SK-N-SH treated with all-trans-retinoic acid at 6 μM for 48 hours (cell line): ENCODE results near the gene SNX15.

Source experiments
- ATAC-seq: fragments of 200-7000 bp; cut with Tn5 transposase; 3 replicates; pipeline ENCODE4 v1.9.1; 2020; ENCODE audit warnings: mild to moderate bottlenecking, moderate library complexity
- BACH2 ChIP-seq: fragments of 250-450 bp; sonication (Bioruptor Pico); IDR thresholded peaks from 2 replicates; pipeline ENCODE4 v1.9.0; 2021; ENCODE audit warnings: mild to moderate bottlenecking, borderline replicate concordance
- CSDC2 ChIP-seq: fragments of 250-450 bp; sonication (Bioruptor Pico); IDR thresholded peaks from 2 replicates; pipeline ENCODE4 v1.5.0; 2020; ENCODE audit warnings: mild to moderate bottlenecking, moderate library complexity
- ESRRG ChIP-seq: fragments of 250-450 bp; sonication (Bioruptor Pico); IDR thresholded peaks from 2 replicates; pipeline ENCODE4 v1.6.1; 2021; ENCODE audit warnings: mild to moderate bottlenecking
- ISL1 ChIP-seq: fragments of 250-450 bp; sonication (Bioruptor Pico); IDR thresholded peaks from 2 replicates; pipeline ENCODE4 v2.1.2; 2022; ENCODE audit warnings: mild to moderate bottlenecking, moderate library complexity
- OSR1 ChIP-seq: fragments of 250-450 bp; sonication (Bioruptor Pico); IDR thresholded peaks from 2 replicates; pipeline ENCODE4 v1.8.0; 2022; ENCODE audit warnings: moderate library complexity, mild to moderate bottlenecking, inconsistent platforms
- PATZ1 ChIP-seq: fragments of 250-450 bp; sonication (Bioruptor Pico); IDR thresholded peaks from 2 replicates; pipeline ENCODE4 v1.8.0; 2020; ENCODE audit warnings: mild to moderate bottlenecking, moderate library complexity, borderline replicate concordance
- PPARA ChIP-seq: fragments of 250-450 bp; sonication (Bioruptor Pico); IDR thresholded peaks from 2 replicates; pipeline ENCODE4 v1.5.0; 2020; ENCODE audit warnings: mild to moderate bottlenecking, borderline replicate concordance
- RARB ChIP-seq: fragments of 250-450 bp; sonication (Bioruptor Pico); IDR thresholded peaks from 2 replicates; pipeline ENCODE4 v1.8.0; 2021; ENCODE audit warnings: mild to moderate bottlenecking, moderate library complexity
- TCF4 ChIP-seq: fragments of 250-450 bp; sonication (Bioruptor Pico); IDR thresholded peaks from 2 replicates; pipeline ENCODE4 v1.8.0; 2021; ENCODE audit warnings: mild to moderate bottlenecking, moderate library complexity, borderline replicate concordance
- TSHZ2 ChIP-seq: fragments of 250-450 bp; sonication (Bioruptor Pico); IDR thresholded peaks from 2 replicates; pipeline ENCODE4 v1.5.0; 2020; ENCODE audit warnings: mild to moderate bottlenecking, moderate library complexity
- ZC3H10 ChIP-seq: fragments of 250-450 bp; sonication (Bioruptor Pico); IDR thresholded peaks from 2 replicates; pipeline ENCODE4 v1.5.1; 2021; ENCODE audit warnings: mild to moderate bottlenecking, moderate library complexity
- ZFP3 ChIP-seq: fragments of 250-450 bp; sonication (Bioruptor Pico); IDR thresholded peaks from 2 replicates; pipeline ENCODE4 v1.5.0; 2020; ENCODE audit warnings: mild to moderate bottlenecking, moderate library complexity
- ZFP30 ChIP-seq: fragments of 450-650 bp; formaldehyde crosslinking; IDR thresholded peaks from 2 replicates; pipeline ENCODE4 v1.5.0; 2022; ENCODE audit warnings: mild to moderate bottlenecking, moderate library complexity
- ZNF565 ChIP-seq: fragments of 450-650 bp; formaldehyde crosslinking; conservative IDR thresholded peaks from 2 replicates; pipeline ENCODE4 v1.5.0; 2020; ENCODE audit warnings: low read depth, mild to moderate bottlenecking, moderate library complexity
- ZNF8 ChIP-seq: fragments of 450-650 bp; formaldehyde crosslinking; IDR thresholded peaks from 2 replicates; pipeline ENCODE4 v1.5.0; 2020; ENCODE audit warnings: mild to moderate bottlenecking, moderate library complexity
- TF ChIP-seq, protein P1 (sequence below): fragments of 250-450 bp; sonication (Bioruptor Pico); IDR thresholded peaks from 2 replicates; pipeline ENCODE4 v1.5.1; 2020; ENCODE audit warnings: low read depth, mild to moderate bottlenecking, moderate library complexity
- TF ChIP-seq, protein P2 (sequence below): fragments of 250-450 bp; sonication (Bioruptor Pico); IDR thresholded peaks from 2 replicates; pipeline ENCODE4 v1.8.0; 2021; ENCODE audit warnings: low read depth, mild to moderate bottlenecking, moderate library complexity, borderline replicate concordance
- TF ChIP-seq, protein P3 (sequence below): fragments of 250-450 bp; sonication (Bioruptor Pico); IDR thresholded peaks from 2 replicates; pipeline ENCODE4 v1.5.1; 2021; ENCODE audit warnings: mild to moderate bottlenecking, moderate library complexity

SNX15 gene

DNA sequence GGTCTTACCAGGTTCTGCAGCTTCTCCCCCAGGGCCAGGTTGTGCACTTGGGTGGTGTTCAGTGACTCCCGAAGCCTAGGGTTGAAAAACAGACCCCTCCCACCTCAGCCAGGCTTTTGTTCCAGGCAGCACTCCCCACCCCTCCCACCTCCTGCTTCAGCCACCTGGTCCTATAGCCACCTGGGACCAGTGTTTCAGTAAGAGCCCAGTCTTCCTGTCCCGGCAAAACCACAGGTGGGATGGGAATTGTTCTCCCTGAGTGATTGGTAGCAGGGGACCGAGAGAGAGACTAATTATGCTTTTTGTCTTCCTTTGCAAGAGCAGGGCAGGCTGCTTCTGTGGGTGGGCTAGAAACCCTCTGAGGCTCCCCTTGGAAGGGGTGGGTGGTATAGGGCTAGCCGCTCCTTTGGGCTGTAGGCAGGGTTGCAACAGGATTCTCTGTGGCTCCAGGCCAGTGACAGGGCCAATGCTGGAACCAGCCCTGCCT lies 39.6 kb downstream of the SNX15 start:
- no peak for ATAC-seq
- TF ChIP-seq, protein P1, sequence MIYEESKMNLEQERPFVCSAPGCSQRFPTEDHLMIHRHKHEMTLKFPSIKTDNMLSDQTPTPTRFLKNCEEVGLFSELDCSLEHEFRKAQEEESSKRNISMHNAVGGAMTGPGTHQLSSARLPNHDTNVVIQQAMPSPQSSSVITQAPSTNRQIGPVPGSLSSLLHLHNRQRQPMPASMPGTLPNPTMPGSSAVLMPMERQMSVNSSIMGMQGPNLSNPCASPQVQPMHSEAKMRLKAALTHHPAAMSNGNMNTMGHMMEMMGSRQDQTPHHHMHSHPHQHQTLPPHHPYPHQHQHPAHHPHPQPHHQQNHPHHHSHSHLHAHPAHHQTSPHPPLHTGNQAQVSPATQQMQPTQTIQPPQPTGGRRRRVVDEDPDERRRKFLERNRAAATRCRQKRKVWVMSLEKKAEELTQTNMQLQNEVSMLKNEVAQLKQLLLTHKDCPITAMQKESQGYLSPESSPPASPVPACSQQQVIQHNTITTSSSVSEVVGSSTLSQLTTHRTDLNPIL (CRISPR knock-in tag): no peak
- TF ChIP-seq ZFP30 (CRISPR knock-in tag): no peak
- no peak for TF ChIP-seq ISL1 (CRISPR knock-in tag)
- TF ChIP-seq, protein P2, sequence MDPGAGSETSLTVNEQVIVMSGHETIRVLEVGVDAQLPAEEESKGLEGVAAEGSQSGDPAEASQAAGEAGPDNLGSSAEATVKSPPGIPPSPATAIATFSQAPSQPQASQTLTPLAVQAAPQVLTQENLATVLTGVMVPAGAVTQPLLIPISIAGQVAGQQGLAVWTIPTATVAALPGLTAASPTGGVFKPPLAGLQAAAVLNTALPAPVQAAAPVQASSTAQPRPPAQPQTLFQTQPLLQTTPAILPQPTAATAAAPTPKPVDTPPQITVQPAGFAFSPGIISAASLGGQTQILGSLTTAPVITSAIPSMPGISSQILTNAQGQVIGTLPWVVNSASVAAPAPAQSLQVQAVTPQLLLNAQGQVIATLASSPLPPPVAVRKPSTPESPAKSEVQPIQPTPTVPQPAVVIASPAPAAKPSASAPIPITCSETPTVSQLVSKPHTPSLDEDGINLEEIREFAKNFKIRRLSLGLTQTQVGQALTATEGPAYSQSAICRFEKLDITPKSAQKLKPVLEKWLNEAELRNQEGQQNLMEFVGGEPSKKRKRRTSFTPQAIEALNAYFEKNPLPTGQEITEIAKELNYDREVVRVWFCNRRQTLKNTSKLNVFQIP (CRISPR knock-in tag): no peak
- TF ChIP-seq, protein P3, sequence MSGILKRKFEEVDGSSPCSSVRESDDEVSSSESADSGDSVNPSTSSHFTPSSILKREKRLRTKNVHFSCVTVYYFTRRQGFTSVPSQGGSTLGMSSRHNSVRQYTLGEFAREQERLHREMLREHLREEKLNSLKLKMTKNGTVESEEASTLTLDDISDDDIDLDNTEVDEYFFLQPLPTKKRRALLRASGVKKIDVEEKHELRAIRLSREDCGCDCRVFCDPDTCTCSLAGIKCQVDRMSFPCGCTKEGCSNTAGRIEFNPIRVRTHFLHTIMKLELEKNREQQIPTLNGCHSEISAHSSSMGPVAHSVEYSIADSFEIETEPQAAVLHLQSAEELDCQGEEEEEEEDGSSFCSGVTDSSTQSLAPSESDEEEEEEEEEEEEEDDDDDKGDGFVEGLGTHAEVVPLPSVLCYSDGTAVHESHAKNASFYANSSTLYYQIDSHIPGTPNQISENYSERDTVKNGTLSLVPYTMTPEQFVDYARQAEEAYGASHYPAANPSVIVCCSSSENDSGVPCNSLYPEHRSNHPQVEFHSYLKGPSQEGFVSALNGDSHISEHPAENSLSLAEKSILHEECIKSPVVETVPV (CRISPR knock-in tag): no peak
- TF ChIP-seq TSHZ2 (CRISPR knock-in tag): no peak
- TF ChIP-seq ZFP3: no peak
- no peak for TF ChIP-seq CSDC2
- no peak for TF ChIP-seq ZNF8
- no peak for TF ChIP-seq RARB (CRISPR knock-in tag)
- no peak for TF ChIP-seq BACH2 (CRISPR knock-in tag)
- no peak for TF ChIP-seq ZC3H10 (CRISPR knock-in tag)
- TF ChIP-seq PATZ1: no peak
- no peak for TF ChIP-seq OSR1 (CRISPR knock-in tag)
- TF ChIP-seq ESRRG (CRISPR knock-in tag): no peak
- no peak for TF ChIP-seq PPARA (CRISPR knock-in tag)

DNA sequence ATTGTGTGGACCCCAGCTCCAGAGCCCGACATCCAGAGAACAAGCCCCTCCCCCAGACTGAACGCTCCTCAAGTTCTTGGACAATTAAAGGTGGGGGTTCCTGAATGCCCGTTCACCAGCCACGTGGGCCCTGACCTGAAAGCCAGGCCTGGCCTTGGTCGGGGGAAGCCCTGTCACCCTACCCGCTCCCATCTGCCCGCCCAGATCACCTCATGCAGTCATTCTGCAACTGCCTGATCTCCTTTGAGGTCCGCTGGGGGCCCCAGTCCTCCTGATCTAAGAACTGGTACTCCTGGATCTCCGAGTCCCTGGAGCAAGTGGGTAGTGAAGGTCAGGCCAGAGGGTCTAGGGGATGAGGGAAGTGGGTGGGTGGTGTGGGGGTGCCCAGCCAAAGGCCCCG lies 40.2 kb downstream of the SNX15 start:
- TF ChIP-seq, protein P1 (CRISPR knock-in tag): no peak
- TF ChIP-seq, all 23 proteins: peak for 0
- ATAC-seq: no peak

DNA sequence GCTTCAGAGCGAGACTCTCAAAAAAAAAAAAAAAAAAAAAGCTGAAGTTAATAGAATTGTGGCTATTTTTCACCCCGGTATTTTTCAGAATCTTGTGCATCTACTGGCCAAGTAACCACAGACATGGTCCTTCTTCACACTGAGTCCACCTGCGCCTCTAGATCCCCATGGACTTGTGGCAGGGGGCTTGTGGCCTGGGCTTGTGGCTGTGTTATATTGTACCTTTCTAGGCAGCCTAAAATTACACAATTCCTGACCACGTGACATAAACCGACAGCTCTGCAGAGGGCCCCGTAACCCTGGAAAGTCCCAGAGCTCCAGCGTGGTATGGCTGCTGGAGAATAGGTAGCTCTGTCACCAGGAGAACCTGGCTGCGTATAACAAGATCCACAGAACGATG lies 42.0 kb downstream of the SNX15 start:
- ATAC-seq: no peak
- no peak for TF ChIP-seq PPARA (CRISPR knock-in tag)

GRCh38 chr11:65071907-65072630 lies 44.8 kb downstream of the SNX15 start:
- TF ChIP-seq TCF4 (CRISPR knock-in tag) (no peak), PPARA (CRISPR knock-in tag) (no peak), ZNF565 (CRISPR knock-in tag) (no peak), RARB (CRISPR knock-in tag) (no peak), ZNF8 (no peak), ZFP3 (no peak)
- TF ChIP-seq, protein P2 (CRISPR knock-in tag): no peak
- no peak for ATAC-seq
